ENCODE data around the gene IL11. TPM values are rescaled to one million over a fixed set of nuclear protein-coding genes. Genes with fewer than 3 reads are reported as not detected.

IL11 gene
- total and polyA plus RNA-seq, 2 of the 13 experiments (the other 11 are each of a cell fraction or from before 2014, with no cell fraction given) = 2.5 to 2.9 TPM

DNA sequence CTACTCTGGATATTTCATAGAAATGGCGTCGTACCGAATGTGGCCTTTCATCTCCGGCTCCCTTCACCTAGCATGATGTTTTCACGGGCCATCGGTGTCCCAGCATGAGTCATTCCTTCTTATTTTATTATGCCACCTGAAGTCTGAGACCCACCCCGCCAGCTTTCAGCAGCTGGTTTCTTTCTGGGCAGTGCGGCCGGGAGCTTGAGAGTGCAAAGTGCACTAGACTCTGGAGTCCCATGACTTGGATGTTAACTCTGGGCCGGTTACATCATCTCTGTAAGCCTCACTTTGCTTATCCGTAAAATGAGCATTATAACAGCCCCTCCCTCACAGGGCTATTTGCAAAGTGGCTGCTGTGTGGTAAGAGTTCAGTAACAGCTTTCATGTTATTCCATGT is 36.4 kb downstream of the IL11 start (continued):
- TF ChIP-seq ZNF510 (CRISPR knock-in tag; IDR thresholded peaks at IDR 0.05; ENCODE audit: low read depth) = no peak
- no peak for TF ChIP-seq ZNF766 (CRISPR knock-in tag; IDR thresholded peaks at IDR 0.05; ENCODE audit: borderline replicate concordance)
- TF ChIP-seq BORCS8-MEF2B (CRISPR knock-in tag; IDR thresholded peaks at IDR 0.05) = peak; percentile 71; the same call in 1 of the 2 replicates
- TF ChIP-seq TRIM22 (IDR thresholded peaks at IDR 0.05) = no peak
- TF ChIP-seq CREM (IDR thresholded peaks at IDR 0.05) = peak; percentile 58
- no peak for TF ChIP-seq CREM (CRISPR knock-in tag; IDR thresholded peaks at IDR 0.05)
- TF ChIP-seq ZNF30 (CRISPR knock-in tag; IDR thresholded peaks at IDR 0.05) = no peak
- peak; percentile 39; the same call in 1 of the 2 replicates for TF ChIP-seq ZBTB33 (CRISPR knock-in tag; IDR thresholded peaks at IDR 0.05)
- no peak for TF ChIP-seq CENPX (CRISPR knock-in tag; IDR thresholded peaks at IDR 0.05)
- no peak for TF ChIP-seq ZNF557 (CRISPR knock-in tag; IDR thresholded peaks at IDR 0.05)
- TF ChIP-seq PBX3 (CRISPR knock-in tag; IDR thresholded peaks at IDR 0.05; ENCODE audit: borderline replicate concordance) = no peak
- TF ChIP-seq ZC3H13 (CRISPR knock-in tag; IDR thresholded peaks at IDR 0.05) = no peak
- no peak for TF ChIP-seq KMT2B (CRISPR knock-in tag; IDR thresholded peaks at IDR 0.05)
- TF ChIP-seq, protein P1, sequence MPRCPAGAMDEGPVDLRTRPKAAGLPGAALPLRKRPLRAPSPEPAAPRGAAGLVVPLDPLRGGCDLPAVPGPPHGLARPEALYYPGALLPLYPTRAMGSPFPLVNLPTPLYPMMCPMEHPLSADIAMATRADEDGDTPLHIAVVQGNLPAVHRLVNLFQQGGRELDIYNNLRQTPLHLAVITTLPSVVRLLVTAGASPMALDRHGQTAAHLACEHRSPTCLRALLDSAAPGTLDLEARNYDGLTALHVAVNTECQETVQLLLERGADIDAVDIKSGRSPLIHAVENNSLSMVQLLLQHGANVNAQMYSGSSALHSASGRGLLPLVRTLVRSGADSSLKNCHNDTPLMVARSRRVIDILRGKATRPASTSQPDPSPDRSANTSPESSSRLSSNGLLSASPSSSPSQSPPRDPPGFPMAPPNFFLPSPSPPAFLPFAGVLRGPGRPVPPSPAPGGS (CRISPR knock-in tag; IDR thresholded peaks at IDR 0.05) = no peak
- peak; percentile 54; the same call in 1 of the 2 replicates for TF ChIP-seq ZGPAT (CRISPR knock-in tag; IDR thresholded peaks at IDR 0.05)
- TF ChIP-seq ZSCAN9 (CRISPR knock-in tag; IDR thresholded peaks at IDR 0.05; ENCODE audit: borderline replicate concordance) = peak; percentile 85
- no peak for TF ChIP-seq FLYWCH1 (CRISPR knock-in tag; IDR thresholded peaks at IDR 0.05)
- TF ChIP-seq FIP1L1 (IDR thresholded peaks at IDR 0.05; ENCODE audit: borderline replicate concordance, insufficient read depth, low read depth, low read length) = no peak
- TF ChIP-seq FOXA3 (CRISPR knock-in tag; IDR thresholded peaks at IDR 0.05) = peak; percentile 63
- TF ChIP-seq ZNF337 (CRISPR knock-in tag; IDR thresholded peaks at IDR 0.05; ENCODE audit: borderline replicate concordance, low read depth) = 0 out of 2 replicates have a peak, but pooled peaks have one; percentile 73
- peak; percentile 52; the same call in 1 of the 2 replicates for TF ChIP-seq FOXP4 (CRISPR knock-in tag; IDR thresholded peaks at IDR 0.05)
- peak; percentile 67 for TF ChIP-seq KAT8 (CRISPR knock-in tag; IDR thresholded peaks at IDR 0.05)
